ENCODE results near the gene GPC5. TPM values are rescaled to one million over a fixed set of nuclear protein-coding genes. Genes with fewer than 3 reads are reported as not detected.

The GPC5 gene
- total RNA-seq, 4 donors from 2014 or later, result not detected

DNA sequence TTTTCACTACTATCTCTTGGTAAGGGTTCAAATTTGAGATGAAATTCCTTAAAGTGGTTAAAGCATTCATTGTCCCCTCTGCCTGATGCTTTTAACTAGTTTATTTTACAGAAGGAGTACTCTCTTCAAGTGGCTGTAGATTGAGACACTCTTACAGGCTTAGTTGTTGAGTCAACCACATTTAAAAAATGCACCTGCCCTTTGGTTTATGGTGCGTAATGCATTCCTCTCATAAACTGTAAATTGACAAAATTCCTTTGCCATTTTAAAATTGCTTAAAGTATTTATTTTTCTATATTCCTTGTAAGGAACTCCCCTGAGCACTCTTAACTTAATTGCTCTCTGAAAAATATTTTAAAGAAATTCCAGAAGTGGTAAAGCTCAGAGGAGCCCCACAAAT is 826 bp upstream of the GPC5 start:
- peaks cover 7 to 10% of the 10 kb centered on the region in 2 donors for H3K4me1 ChIP-seq
- in situ Hi-C loops (cut with MboI; ENCODE audit: low sequenced_read_pairs in 4 of 4) (no loop called here), intact Hi-C loops (cut with DNase I; ENCODE audit: low total_unique reads) (no loop called here)
- H3K27me3 ChIP-seq, result peaks cover 32 to 50% (median 38%) of the 10 kb centered on the region in 3 donors
- DNase-seq, result no peak
- no peak for ATAC-seq
- H3K27ac ChIP-seq, result no peak overlapping the region
- H3K4me3 ChIP-seq, result no peak overlapping the region
- no peaks in the 10 kb centered on the region for H3K36me3 ChIP-seq
- TF ChIP-seq, protein P1, sequence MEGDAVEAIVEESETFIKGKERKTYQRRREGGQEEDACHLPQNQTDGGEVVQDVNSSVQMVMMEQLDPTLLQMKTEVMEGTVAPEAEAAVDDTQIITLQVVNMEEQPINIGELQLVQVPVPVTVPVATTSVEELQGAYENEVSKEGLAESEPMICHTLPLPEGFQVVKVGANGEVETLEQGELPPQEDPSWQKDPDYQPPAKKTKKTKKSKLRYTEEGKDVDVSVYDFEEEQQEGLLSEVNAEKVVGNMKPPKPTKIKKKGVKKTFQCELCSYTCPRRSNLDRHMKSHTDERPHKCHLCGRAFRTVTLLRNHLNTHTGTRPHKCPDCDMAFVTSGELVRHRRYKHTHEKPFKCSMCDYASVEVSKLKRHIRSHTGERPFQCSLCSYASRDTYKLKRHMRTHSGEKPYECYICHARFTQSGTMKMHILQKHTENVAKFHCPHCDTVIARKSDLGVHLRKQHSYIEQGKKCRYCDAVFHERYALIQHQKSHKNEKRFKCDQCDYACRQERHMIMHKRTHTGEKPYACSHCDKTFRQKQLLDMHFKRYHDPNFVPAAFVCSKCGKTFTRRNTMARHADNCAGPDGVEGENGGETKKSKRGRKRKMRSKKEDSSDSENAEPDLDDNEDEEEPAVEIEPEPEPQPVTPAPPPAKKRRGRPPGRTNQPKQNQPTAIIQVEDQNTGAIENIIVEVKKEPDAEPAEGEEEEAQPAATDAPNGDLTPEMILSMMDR (IDR thresholded peaks at IDR 0.05 in 4 of 5, conservative IDR thresholded peaks at IDR 0.05 in 1 of 5), result no peak
- no peak for TF ChIP-seq POLR2A (IDR thresholded peaks at IDR 0.05)
- H3K9me3 ChIP-seq, result no peaks in the 10 kb centered on the region

DNA sequence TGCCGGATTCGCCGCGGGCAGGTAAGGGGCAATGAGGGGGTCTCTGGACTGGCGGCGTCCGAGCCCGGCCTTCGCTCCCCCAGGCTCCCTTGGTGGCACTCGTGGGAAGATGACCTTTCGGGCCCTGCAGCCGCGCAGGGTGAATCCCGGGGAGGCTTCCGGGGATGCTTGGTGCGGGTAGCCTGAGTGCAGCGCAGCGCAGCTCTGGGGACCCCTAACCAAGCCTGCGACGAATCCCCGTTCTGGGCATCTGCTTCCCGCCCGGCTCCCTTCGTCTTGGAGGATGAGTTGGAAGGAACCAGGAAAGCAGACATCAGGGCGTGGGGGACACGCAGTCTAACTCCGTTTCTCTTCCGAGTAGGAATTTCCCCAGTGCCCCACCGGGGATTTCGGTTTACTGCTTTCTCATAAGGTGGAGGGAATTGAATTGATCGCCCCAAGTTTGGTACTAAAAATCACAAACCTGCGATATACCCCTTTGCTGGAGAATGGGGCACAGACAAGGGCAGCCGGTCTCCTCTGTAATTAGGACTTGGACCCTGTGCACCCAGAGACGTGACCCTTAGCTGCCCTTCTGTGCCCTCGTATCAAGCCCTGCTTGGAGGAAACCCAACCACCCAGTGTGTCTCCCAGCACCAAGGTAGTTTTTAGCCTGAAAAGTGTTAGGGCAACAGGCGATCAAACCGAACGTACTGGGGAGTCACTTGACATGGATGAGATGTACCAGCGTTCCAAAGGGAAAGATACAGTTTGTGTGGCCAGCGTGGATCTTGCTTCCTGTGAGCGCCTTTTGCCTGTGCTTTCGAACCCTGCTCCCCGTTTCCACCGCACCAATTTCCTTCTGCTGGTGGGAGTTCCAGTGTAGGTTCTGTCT is 1.0 kb downstream of the GPC5 start:
- DNase-seq (no peak), ATAC-seq (no peak)
- no peak for TF ChIP-seq POLR2A (IDR thresholded peaks at IDR 0.05)
- TF ChIP-seq, protein P1 (IDR thresholded peaks at IDR 0.05 in 4 of 5, conservative IDR thresholded peaks at IDR 0.05 in 1 of 5), result no peak
- Histone ChIP-seq H3K27ac (no peak overlapping the region), H3K36me3 (no peaks in the 10 kb centered on the region), H3K4me1 (peaks cover 7 to 10% of the 10 kb centered on the region in 2 donors), H3K9me3 (no peaks in the 10 kb centered on the region), H3K4me3 (peak overlapping the region; percentile 42 to 62 (median 52)), H3K27me3 (peaks cover 32 to 54% (median 38%) of the 10 kb centered on the region in 3 donors)
- intact Hi-C loops (cut with DNase I; ENCODE audit: low total_unique reads) (loop anchor here (2.0 kb wide), 1 partner anchor 53 kb away; the partner anchor contains the start of gene MIR17HG), in situ Hi-C loops (cut with MboI; ENCODE audit: low sequenced_read_pairs in 4 of 4) (no loop called here)

DNA sequence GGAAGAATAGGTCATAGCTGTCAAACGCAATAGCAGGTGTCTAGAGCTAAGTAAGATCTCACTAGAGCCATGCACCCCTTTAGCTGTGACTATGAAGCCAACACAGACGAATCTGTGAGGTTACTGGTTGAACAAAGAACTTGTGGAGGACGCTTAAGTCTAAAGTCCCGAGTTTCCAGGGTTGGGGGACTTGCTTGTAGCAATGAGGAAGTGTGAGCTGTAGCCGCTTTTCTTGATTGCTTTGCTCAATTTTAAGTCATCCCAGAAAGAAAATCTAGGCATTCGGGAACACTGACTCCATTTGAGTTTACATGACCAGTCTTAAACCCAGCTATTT is 1.6 kb downstream of the GPC5 start:
- Histone ChIP-seq H3K9me3 (no peaks in the 10 kb centered on the region), H3K4me3 (no peak overlapping the region), H3K27ac (no peak overlapping the region), H3K36me3 (no peaks in the 10 kb centered on the region), H3K4me1 (peaks cover 7 to 10% of the 10 kb centered on the region in 2 donors), H3K27me3 (peaks cover 32 to 52% (median 34%) of the 10 kb centered on the region in 3 donors)
- no peak for TF ChIP-seq POLR2A (IDR thresholded peaks at IDR 0.05)
- intact Hi-C loops (cut with DNase I; ENCODE audit: low total_unique reads), result no loop called here
- DNase-seq (no peak), ATAC-seq (no peak)
- in situ Hi-C loops (cut with MboI; ENCODE audit: low sequenced_read_pairs in 4 of 4), result no loop called here

DNA sequence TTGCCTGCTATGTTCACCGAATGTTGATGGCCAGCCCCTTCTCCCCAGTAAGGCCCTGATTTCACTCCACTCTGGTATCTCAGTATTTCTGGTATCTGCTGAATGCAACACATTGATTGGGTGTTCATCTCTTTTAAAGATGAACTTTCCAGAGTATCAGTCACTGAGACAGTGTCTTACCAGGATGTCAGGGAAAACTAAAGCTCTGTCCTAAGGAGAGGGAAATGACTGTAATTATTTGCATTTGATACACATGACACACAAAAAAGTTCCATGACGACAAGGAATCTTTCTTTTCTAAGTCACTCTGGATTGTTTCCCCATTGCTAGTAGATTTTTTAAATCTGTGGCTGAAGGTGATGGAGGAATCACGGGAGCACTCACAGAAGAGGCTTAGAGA is 2.2 kb downstream of the GPC5 start:
- DNase-seq (no peak), ATAC-seq (no peak)
- intact Hi-C loops (cut with DNase I; ENCODE audit: low total_unique reads) (no loop called here), in situ Hi-C loops (cut with MboI; ENCODE audit: low sequenced_read_pairs in 4 of 4) (no loop called here)
- TF ChIP-seq, protein P1 (IDR thresholded peaks at IDR 0.05 in 4 of 5, conservative IDR thresholded peaks at IDR 0.05 in 1 of 5), result no peak
- TF ChIP-seq POLR2A (IDR thresholded peaks at IDR 0.05), result no peak
- no peaks in the 10 kb centered on the region for H3K9me3 ChIP-seq
- H3K4me3 ChIP-seq, result no peak overlapping the region
- peaks cover 7 to 10% of the 10 kb centered on the region in 2 donors for H3K4me1 ChIP-seq
- H3K36me3 ChIP-seq, result no peaks in the 10 kb centered on the region
- no peak overlapping the region for H3K27ac ChIP-seq
- peaks cover 26 to 51% (median 34%) of the 10 kb centered on the region in 3 donors for H3K27me3 ChIP-seq

DNA sequence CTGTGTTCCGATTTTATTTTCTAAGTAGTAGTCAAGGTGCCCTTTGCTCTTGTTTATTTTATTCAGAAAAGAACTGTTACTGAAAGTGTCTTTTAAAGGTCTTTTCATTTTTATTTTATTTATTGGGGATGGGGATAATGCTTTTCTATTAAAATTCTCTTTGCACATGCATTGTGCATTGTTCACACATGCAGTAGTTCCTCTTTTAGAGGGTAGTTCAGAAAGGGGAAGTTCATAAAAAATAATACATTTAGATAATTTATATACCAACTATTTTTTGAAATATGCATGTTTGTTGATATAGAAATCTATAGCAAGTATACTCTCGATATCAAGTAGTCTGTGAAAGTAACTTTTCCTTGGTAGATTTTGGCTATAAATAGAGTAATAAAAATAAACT is 3.5 kb downstream of the GPC5 start:
- no peak for DNase-seq
- no peak for ATAC-seq
- H3K36me3 ChIP-seq, result no peaks in the 10 kb centered on the region
- H3K9me3 ChIP-seq, result no peaks in the 10 kb centered on the region
- H3K4me3 ChIP-seq, result no peak overlapping the region
- in situ Hi-C loops (cut with MboI; ENCODE audit: low sequenced_read_pairs in 4 of 4) (no loop called here), intact Hi-C loops (cut with DNase I; ENCODE audit: low total_unique reads) (no loop called here)
- no peak for TF ChIP-seq POLR2A (IDR thresholded peaks at IDR 0.05)
- TF ChIP-seq, protein P1 (IDR thresholded peaks at IDR 0.05 in 4 of 5, conservative IDR thresholded peaks at IDR 0.05 in 1 of 5), result no peak
- H3K27me3 ChIP-seq, result peaks cover 26 to 41% (median 32%) of the 10 kb centered on the region in 3 donors
- peaks cover 7 to 10% of the 10 kb centered on the region in 2 donors for H3K4me1 ChIP-seq
- no peak overlapping the region for H3K27ac ChIP-seq

Measured in gastrocnemius medialis (tissue), 4 donors.